BLaER1 (cell line): ENCODE results near the gene MDH2.
A peak's percentile ranks its signal among the peaks of the same experiment; 100 is the strongest.

Experiments used
- H3K27ac ChIP-seq: shearing (Covaris generic); formaldehyde crosslinking; 2 replicates; pipeline ENCODE4 v1.8.1; 2022
- H3K27me3 ChIP-seq: shearing (Covaris generic); formaldehyde crosslinking; 2 replicates; pipeline ENCODE4 v1.8.1; 2022
- H3K36me3 ChIP-seq: shearing (Covaris generic); formaldehyde crosslinking; 2 replicates; pipeline ENCODE4 v1.8.1; 2022
- H3K4me1 ChIP-seq: shearing (Covaris generic); formaldehyde crosslinking; 2 replicates; pipeline ENCODE4 v1.8.1; 2022
- H3K4me2 ChIP-seq: shearing (Covaris generic); formaldehyde crosslinking; 2 replicates; pipeline ENCODE4 v1.8.1; 2022
- H3K4me3 ChIP-seq: shearing (Covaris generic); formaldehyde crosslinking; 2 replicates; pipeline ENCODE4 v1.8.1; 2022
- H3K9ac ChIP-seq: shearing (Covaris generic); formaldehyde crosslinking; 2 replicates; pipeline ENCODE4 v1.8.1; 2022
- H3K9me3 ChIP-seq: shearing (Covaris generic); formaldehyde crosslinking; 2 replicates; pipeline ENCODE4 v1.8.1; 2022
- H4K20me1 ChIP-seq: shearing (Covaris generic); formaldehyde crosslinking; 2 replicates; pipeline ENCODE4 v1.8.1; 2022
- Cebpa-rat ChIP-seq: shearing (Covaris generic); IDR thresholded peaks from 2 replicates; pipeline ENCODE4 v1.8.1; 2022

Gene MDH2

GRCh38 chr7:76066716-76067503, 19.0 kb downstream of the MDH2 start:
- Histone ChIP-seq H3K4me2 (peak overlapping the region; percentile 58), H3K4me1 (peaks cover 25% of the 10 kb centered on the region), H3K27ac (no peak overlapping the region), H3K9me3 (no peaks in the 10 kb centered on the region), H3K36me3 (peaks cover 95% of the 10 kb centered on the region), H3K4me3 (no peak overlapping the region), H3K27me3 (no peaks in the 10 kb centered on the region; the same call in 1 of the 2 replicates), H4K20me1 (peaks cover 95% of the 10 kb centered on the region), H3K9ac (no peak overlapping the region; the same call in 1 of the 2 replicates)
- no peak for TF ChIP-seq Cebpa-rat

- no peak overlapping the region for H3K27ac ChIP-seq
- no peaks in the 10 kb centered on the region for H3K9me3 ChIP-seq
- H3K4me2 ChIP-seq = no peak overlapping the region
- H3K4me3 ChIP-seq = no peak overlapping the region
- H3K27me3 ChIP-seq = no peaks in the 10 kb centered on the region; the same call in 1 of the 2 replicates
- H3K36me3 ChIP-seq = peaks cover 95% of the 10 kb centered on the region
- peaks cover 91% of the 10 kb centered on the region for H4K20me1 ChIP-seq
- peaks cover 25% of the 10 kb centered on the region for H3K4me1 ChIP-seq
- H3K9ac ChIP-seq = no peak overlapping the region
- no peak for TF ChIP-seq Cebpa-rat
These were observed 21.3 kb downstream of the MDH2 start for GRCh38 chr7:76069238-76069638.

GRCh38 chr7:76071316-76072242, 23.7 kb downstream of the MDH2 start:
- H3K4me3 ChIP-seq = no peak overlapping the region
- H3K27ac ChIP-seq = no peak overlapping the region
- peaks cover 95% of the 10 kb centered on the region for H3K36me3 ChIP-seq
- peaks cover 14% of the 10 kb centered on the region for H3K4me1 ChIP-seq
- no peak overlapping the region for H3K9ac ChIP-seq
- no peaks in the 10 kb centered on the region for H3K27me3 ChIP-seq
- no peak overlapping the region for H3K4me2 ChIP-seq
- peaks cover 68% of the 10 kb centered on the region for H4K20me1 ChIP-seq
- peaks cover 14% of the 10 kb centered on the region for H3K9me3 ChIP-seq
- no peak for TF ChIP-seq Cebpa-rat

GRCh38 chr7:76072243-76073148, 24.6 kb downstream of the MDH2 start:
- Histone ChIP-seq H3K27ac (no peak overlapping the region), H3K9ac (no peak overlapping the region), H3K4me1 (peaks cover 5% of the 10 kb centered on the region), H3K4me2 (no peak overlapping the region), H3K27me3 (no peaks in the 10 kb centered on the region), H3K36me3 (peaks cover 97% of the 10 kb centered on the region), H3K9me3 (peaks cover 14% of the 10 kb centered on the region), H4K20me1 (peaks cover 59% of the 10 kb centered on the region), H3K4me3 (no peak overlapping the region)
- TF ChIP-seq Cebpa-rat = no peak

- Histone ChIP-seq H3K9me3 (peaks cover 14% of the 10 kb centered on the region), H3K9ac (no peak overlapping the region)
These were observed 25.6 kb downstream of the MDH2 start for GRCh38 chr7:76073335-76073990.

GRCh38 chr7:76074306-76074971, 26.5 kb downstream of the MDH2 start:
- Histone ChIP-seq H3K9ac (no peak overlapping the region), H3K4me1 (no peaks in the 10 kb centered on the region), H4K20me1 (peaks cover 42% of the 10 kb centered on the region), H3K4me3 (no peak overlapping the region), H3K36me3 (peaks cover 87% of the 10 kb centered on the region), H3K27ac (no peak overlapping the region), H3K27me3 (no peaks in the 10 kb centered on the region), H3K4me2 (no peak overlapping the region), H3K9me3 (peaks cover 14% of the 10 kb centered on the region)
- no peak for TF ChIP-seq Cebpa-rat

More at GRCh38 chr7:76073335-76073990, 25.6 kb downstream of the MDH2 start:
- no peak for TF ChIP-seq Cebpa-rat
- Histone ChIP-seq H3K4me3 (no peak overlapping the region), H3K4me2 (no peak overlapping the region), H3K27ac (no peak overlapping the region), H4K20me1 (peaks cover 49% of the 10 kb centered on the region), H3K36me3 (peaks cover 92% of the 10 kb centered on the region), H3K4me1 (no peaks in the 10 kb centered on the region), H3K27me3 (no peaks in the 10 kb centered on the region)

- Histone ChIP-seq H3K9me3 (peaks cover 14% of the 10 kb centered on the region), H3K4me2 (no peak overlapping the region), H3K4me1 (no peaks in the 10 kb centered on the region), H3K36me3 (peaks cover 87% of the 10 kb centered on the region), H3K4me3 (no peak overlapping the region), H4K20me1 (peaks cover 37% of the 10 kb centered on the region; the same call in 1 of the 2 replicates), H3K9ac (no peak overlapping the region), H3K27ac (no peak overlapping the region), H3K27me3 (no peaks in the 10 kb centered on the region)
- no peak for TF ChIP-seq Cebpa-rat
These were observed 27.1 kb downstream of the MDH2 start for GRCh38 chr7:76074972-76075370.

GRCh38 chr7:76076995-76077394, 29.1 kb downstream of the MDH2 start:
- H3K4me2 ChIP-seq = no peak overlapping the region
- H4K20me1 ChIP-seq = peaks cover 19% of the 10 kb centered on the region; the same call in 1 of the 2 replicates
- peaks cover 85% of the 10 kb centered on the region for H3K36me3 ChIP-seq
- no peak for TF ChIP-seq Cebpa-rat
- peaks cover 14% of the 10 kb centered on the region for H3K9me3 ChIP-seq
- no peak overlapping the region for H3K4me3 ChIP-seq
- no peak overlapping the region for H3K9ac ChIP-seq
- H3K27me3 ChIP-seq = no peaks in the 10 kb centered on the region
- H3K27ac ChIP-seq = no peak overlapping the region
- H3K4me1 ChIP-seq = no peaks in the 10 kb centered on the region
